ENCODE data around the gene THBS1. TPM values are rescaled to one million over a fixed set of nuclear protein-coding genes. Genes with fewer than 3 reads are reported as not detected.

THBS1 gene
- total and polyA plus RNA-seq, 4 donors = 35.3 to 544 (median 325) TPM

- Histone ChIP-seq H3K9ac (ENCODE audit: insufficient read depth in 1 of 2, low read length in 2 of 2) (no peak overlapping the region), H3K4me3 (no peak overlapping the region), H3K4me1 (ENCODE audit: control insufficient read depth in 5 of 5, insufficient read depth in 5 of 5, low read length in 5 of 5) (no peaks in the 10 kb centered on the region), H3K27ac (ENCODE audit: low read depth in 1 of 2, low read length in 1 of 2) (no peak overlapping the region), H3K36me3 (ENCODE audit: control insufficient read depth in 4 of 4, insufficient read depth in 4 of 4, low read length in 4 of 4) (no peaks in the 10 kb centered on the region), H3K9me3 (ENCODE audit: control insufficient read depth in 4 of 4, insufficient read depth in 3 of 4, low read length in 3 of 4) (no peaks in the 10 kb centered on the region), H3K27me3 (ENCODE audit: control insufficient read depth in 3 of 3, insufficient read depth in 3 of 3, low read length in 2 of 3) (no peaks in the 10 kb centered on the region)
- DNase-seq (no peak), ATAC-seq (ENCODE audit: insufficient read depth, low FRiP score) (no peak)
- WGBS, 2 donors = 98 to 100% methylated on average over 5 of the region's 5 CpGs
- no peak for TF ChIP-seq CTCF (IDR thresholded peaks at IDR 0.05; ENCODE audit: control extremely low read depth, extremely low read depth)
Measured at GRCh38 chr15:39646425-39646824, 65.5 kb downstream of the THBS1 start.

Other genes with a start within 250 kb of the THBS1 start
- gene FSIP1, start 201.8 kb downstream of the THBS1 start, total RNA-seq = 1 to 10 TPM; 1.4 to 2.2 TPM
- gene FSIP1, start 201.8 kb downstream of the THBS1 start, polyA plus RNA-seq = under 1 TPM; 0.35 to 0.52 TPM

Measured in lung (tissue), 12 donors.